Measurements from ENCODE around the gene SUMO2. TPM values are rescaled to one million over a fixed set of nuclear protein-coding genes. Genes with fewer than 3 reads are reported as not detected.
"Not testable (repeated sequence)": the region's sequence is repeated elsewhere in the genome, so short reads cannot be mapped to it uniquely, and the experiment has no call there.

Gene SUMO2
- total RNA-seq, 4 donors from 2014 or later, result 38.1 to 62.9 (median 59.8) TPM

DNA sequence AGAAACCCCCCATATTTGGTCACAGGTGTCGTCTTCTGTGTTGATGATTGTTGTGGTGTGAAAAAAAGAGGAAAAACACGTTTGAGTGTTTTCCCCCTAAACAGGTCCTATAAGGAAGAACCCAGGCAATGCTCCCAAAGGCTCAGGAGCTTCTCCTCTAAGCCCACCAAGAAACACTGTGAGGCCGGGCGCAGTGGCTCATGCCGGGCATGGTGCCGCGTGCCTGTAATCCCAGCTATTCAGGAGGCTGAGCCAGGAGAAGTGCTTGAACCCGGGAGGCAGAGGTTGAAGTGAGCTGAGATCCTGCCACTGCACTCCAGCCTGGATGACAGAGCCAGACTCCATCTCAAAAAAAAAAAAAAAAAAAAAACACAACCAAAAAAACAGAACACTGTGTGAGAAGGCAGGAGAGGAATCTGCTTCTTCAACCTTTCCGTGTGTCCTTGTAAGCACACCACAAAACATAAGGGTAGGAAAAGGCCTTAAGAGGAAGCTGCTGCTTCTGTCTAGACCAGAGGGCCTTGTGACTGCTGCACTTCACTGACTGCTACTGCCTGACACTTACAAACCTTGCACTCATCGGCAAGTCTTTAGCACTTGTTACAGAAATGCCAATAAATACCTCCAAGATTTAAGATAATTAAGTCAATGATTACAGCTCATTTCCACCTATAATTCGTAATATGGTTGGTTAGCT lies 37.8 kb downstream of the SUMO2 start:
- no peak for DNase-seq (ENCODE audit: low spot score in 2 of 2)
- no peaks in the 10 kb centered on the region for H3K9me3 ChIP-seq
- no peaks in the 10 kb centered on the region for H3K4me1 ChIP-seq
- WGBS, 2 donors, result 87 to 89% methylated on average over 11 of the region's 11 CpGs
- H3K27me3 ChIP-seq, result no peaks in the 10 kb centered on the region
- TF ChIP-seq CTCF (IDR thresholded peaks at IDR 0.05) (no peak), POLR2A (IDR thresholded peaks at IDR 0.05) (no peak), EP300 (IDR thresholded peaks at IDR 0.05) (no peak)
- H3K36me3 ChIP-seq, result peaks cover 0 to 71% (median 0%) of the 10 kb centered on the region in 3 donors
- no peak overlapping the region for H3K27ac ChIP-seq
- no peak overlapping the region for H3K4me3 ChIP-seq

GRCh38 chr17:75142236-75142971 lies 40.4 kb downstream of the SUMO2 start:
- Histone ChIP-seq H3K4me3 (no peak overlapping the region), H3K27me3 (no peaks in the 10 kb centered on the region), H3K36me3 (peaks cover 0 to 66% (median 0%) of the 10 kb centered on the region in 3 donors), H3K4me1 (no peaks in the 10 kb centered on the region), H3K27ac (no peak overlapping the region), H3K9me3 (no peaks in the 10 kb centered on the region)
- WGBS, 2 donors, result 77 to 83% methylated on average over 13 of the region's 13 CpGs
- no peak for DNase-seq (ENCODE audit: low spot score in 2 of 2)
- TF ChIP-seq POLR2A (IDR thresholded peaks at IDR 0.05) (no peak), EP300 (IDR thresholded peaks at IDR 0.05) (no peak), CTCF (IDR thresholded peaks at IDR 0.05) (no peak)

GRCh38 chr17:75138519-75138918 lies 44.2 kb downstream of the SUMO2 start:
- no peaks in the 10 kb centered on the region for H3K4me1 ChIP-seq
- no peak for DNase-seq (ENCODE audit: low spot score in 2 of 2)
- H3K27me3 ChIP-seq, result no peaks in the 10 kb centered on the region
- TF ChIP-seq POLR2A (IDR thresholded peaks at IDR 0.05) (no peak), CTCF (IDR thresholded peaks at IDR 0.05) (no peak), EP300 (IDR thresholded peaks at IDR 0.05) (no peak)
- H3K27ac ChIP-seq, result no peak overlapping the region
- peaks cover 0 to 30% (median 0%) of the 10 kb centered on the region in 3 donors for H3K36me3 ChIP-seq
- 90 to 96% methylated on average over 5 of the region's 5 CpGs for WGBS, 2 donors
- H3K4me3 ChIP-seq, result no peak overlapping the region
- no peaks in the 10 kb centered on the region for H3K9me3 ChIP-seq

GRCh38 chr17:75137762-75138161 lies 45.0 kb downstream of the SUMO2 start:
- H3K9me3 ChIP-seq; DNase-seq (ENCODE audit: low spot score in 2 of 2); H3K4me3 ChIP-seq; H3K27ac ChIP-seq; H3K4me1 ChIP-seq; H3K27me3 ChIP-seq: not testable (repeated sequence)
- H3K36me3 ChIP-seq, result peaks cover 0 to 24% (median 0%) of the 10 kb centered on the region in 3 donors
- WGBS, 2 donors, result 94 to 95% methylated on average over 9 of the region's 9 CpGs

- no peak for DNase-seq (ENCODE audit: low spot score in 2 of 2)
- TF ChIP-seq POLR2A (IDR thresholded peaks at IDR 0.05) (no peak), EP300 (IDR thresholded peaks at IDR 0.05) (no peak), CTCF (IDR thresholded peaks at IDR 0.05) (no peak)
- no peak overlapping the region for H3K4me3 ChIP-seq
- H3K9me3 ChIP-seq, result no peaks in the 10 kb centered on the region
- peaks cover 0 to 11% (median 0%) of the 10 kb centered on the region in 3 donors for H3K36me3 ChIP-seq
- 82 to 88% methylated on average over 8 of the region's 8 CpGs for WGBS, 2 donors
- no peak overlapping the region for H3K27ac ChIP-seq
- H3K4me1 ChIP-seq, result peaks cover 0 to 8% (median 6%) of the 10 kb centered on the region in 4 donors
- H3K27me3 ChIP-seq, result no peaks in the 10 kb centered on the region
Measured at GRCh38 chr17:75135946-75136345, 46.8 kb downstream of the SUMO2 start.
